IMR-90 (cell line): ENCODE data around the gene MCL1. TPM values are rescaled to one million over a fixed set of nuclear protein-coding genes. Genes with fewer than 3 reads are reported as not detected.
A peak's percentile ranks its signal among the peaks of the same experiment; 100 is the strongest.

Source experiments
- BHLHE40 ChIP-seq: fragments of 150-350 bp; IDR thresholded peaks from 2 replicates; pipeline ENCODE4 v1.6.1; 2016; ENCODE audit warnings: mild to moderate bottlenecking, low read depth, low read length
- CEBPB ChIP-seq: IDR thresholded peaks from 2 replicates; pipeline ENCODE4 v1.6.1; 2012; ENCODE audit warnings: low read depth, low read length, improper control_type of control experiment
- MXI1 ChIP-seq: IDR thresholded peaks from 2 replicates; pipeline ENCODE4 v1.6.1; 2012; ENCODE audit warnings: low read depth, mild to moderate bottlenecking, low read length, moderate library complexity, borderline replicate concordance
- RCOR1 ChIP-seq: IDR thresholded peaks from 2 replicates; pipeline ENCODE4 v1.6.1; 2012; ENCODE audit warnings: mild to moderate bottlenecking, low read length, improper control_type of control experiment; ENCODE audit not compliant: insufficient replicate concordance
- polyA plus RNA-seq, 3 experiments: library from polyadenylated mRNA; depleted of rRNA; stranded (reverse); fragments of >200 nt; gene quantifications; 2 replicates each; pipeline ENCODE4 v1.2.3, GENCODE V29; 2012; ENCODE audit warnings: low replicate concordance in 1 of 3
- total RNA-seq: library from RNA; depleted of rRNA; stranded (reverse); fragments of >200 nt; gene quantifications from 2 replicates; pipeline ENCODE4 v1.2.3, GENCODE V29; 2012
- TF ChIP-seq, protein P1 (sequence below): conservative IDR thresholded peaks from 2 replicates; pipeline ENCODE4 v1.5.1; 2012; ENCODE audit warnings: mild to moderate bottlenecking, low read depth, low read length, improper control_type of control experiment

The MCL1 gene
- total and polyA plus RNA-seq, 2 of the 4 experiments (the other 2 are of a cell fraction): 79.5 to 142 TPM

- TF ChIP-seq, protein P1, sequence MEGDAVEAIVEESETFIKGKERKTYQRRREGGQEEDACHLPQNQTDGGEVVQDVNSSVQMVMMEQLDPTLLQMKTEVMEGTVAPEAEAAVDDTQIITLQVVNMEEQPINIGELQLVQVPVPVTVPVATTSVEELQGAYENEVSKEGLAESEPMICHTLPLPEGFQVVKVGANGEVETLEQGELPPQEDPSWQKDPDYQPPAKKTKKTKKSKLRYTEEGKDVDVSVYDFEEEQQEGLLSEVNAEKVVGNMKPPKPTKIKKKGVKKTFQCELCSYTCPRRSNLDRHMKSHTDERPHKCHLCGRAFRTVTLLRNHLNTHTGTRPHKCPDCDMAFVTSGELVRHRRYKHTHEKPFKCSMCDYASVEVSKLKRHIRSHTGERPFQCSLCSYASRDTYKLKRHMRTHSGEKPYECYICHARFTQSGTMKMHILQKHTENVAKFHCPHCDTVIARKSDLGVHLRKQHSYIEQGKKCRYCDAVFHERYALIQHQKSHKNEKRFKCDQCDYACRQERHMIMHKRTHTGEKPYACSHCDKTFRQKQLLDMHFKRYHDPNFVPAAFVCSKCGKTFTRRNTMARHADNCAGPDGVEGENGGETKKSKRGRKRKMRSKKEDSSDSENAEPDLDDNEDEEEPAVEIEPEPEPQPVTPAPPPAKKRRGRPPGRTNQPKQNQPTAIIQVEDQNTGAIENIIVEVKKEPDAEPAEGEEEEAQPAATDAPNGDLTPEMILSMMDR: peak; percentile 50
- TF ChIP-seq RCOR1 (peak; percentile 15), CEBPB (no peak), BHLHE40 (no peak), MXI1 (no peak; the same call in 1 of the 2 replicates)
Observed at GRCh38 chr1:150561254-150561973, 18.0 kb downstream of the MCL1 start (continued).
